Umbilical cord (tissue), 2 donors: ENCODE results near the gene VPREB1. TPM values are rescaled to one million over a fixed set of nuclear protein-coding genes. Genes with fewer than 3 reads are reported as not detected.
"Not testable (repeated sequence)": the region's sequence is repeated elsewhere in the genome, so short reads cannot be mapped to it uniquely, and the experiment has no call there.

Experiments used
- DNase-seq: peaks from one replicate; pipeline ENCODE4 v3.0.0-alpha.2; 2015; ENCODE audit warnings: low spot score
- total RNA-seq: library from RNA; depleted of rRNA; stranded (reverse); fragments of >200 nt; gene quantifications from one replicate; pipeline ENCODE4 v1.2.3, GENCODE V29; 2014; ENCODE audit warnings: low replicate concordance; ENCODE audit not compliant: insufficient read depth

Gene VPREB1
- total RNA-seq, 1 donor from 2014 or later: 1.9 TPM

DNA sequence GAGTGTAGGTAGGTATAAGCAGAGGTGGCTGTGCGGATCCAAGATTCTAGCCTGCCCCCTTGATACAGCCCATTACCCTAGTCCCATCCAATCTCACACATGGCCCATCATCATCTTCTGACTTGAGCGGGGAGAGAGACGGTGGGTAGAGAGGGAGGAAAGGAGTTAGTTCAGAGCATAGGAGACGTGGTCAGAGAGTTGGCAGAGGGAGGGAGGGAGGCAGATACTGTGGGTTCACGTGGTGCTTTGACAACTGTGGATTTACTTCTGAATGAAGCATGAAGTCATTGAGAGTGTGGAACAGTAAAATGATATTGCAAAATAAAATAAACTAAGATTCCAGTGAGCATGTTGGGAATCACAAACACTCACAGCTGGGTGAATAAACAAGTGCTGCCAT is 31.4 kb upstream of the VPREB1 start:
- DNase-seq: no peak

DNA sequence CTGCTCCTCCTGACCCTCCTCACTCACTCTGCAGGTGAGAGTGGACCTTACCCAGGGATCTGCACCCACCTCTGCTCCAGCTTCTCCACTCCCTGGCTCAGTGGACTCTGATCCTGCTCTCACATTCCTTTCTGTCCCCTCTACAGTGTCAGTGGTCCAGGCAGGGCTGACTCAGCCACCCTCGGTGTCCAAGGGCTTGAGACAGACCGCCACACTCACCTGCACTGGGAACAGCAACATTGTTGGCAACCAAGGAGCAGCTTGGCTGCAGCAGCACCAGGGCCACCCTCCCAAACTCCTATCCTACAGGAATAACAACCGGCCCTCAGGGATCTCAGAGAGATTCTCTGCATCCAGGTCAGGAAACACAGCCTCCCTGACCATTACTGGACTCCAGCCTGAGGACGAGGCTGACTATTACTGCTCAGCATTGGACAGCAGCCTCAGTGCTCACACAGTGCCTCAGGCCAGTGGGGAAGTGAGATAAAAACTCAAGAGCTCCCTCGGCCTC is 29.7 kb upstream of the VPREB1 start:
- no peak for DNase-seq

DNA sequence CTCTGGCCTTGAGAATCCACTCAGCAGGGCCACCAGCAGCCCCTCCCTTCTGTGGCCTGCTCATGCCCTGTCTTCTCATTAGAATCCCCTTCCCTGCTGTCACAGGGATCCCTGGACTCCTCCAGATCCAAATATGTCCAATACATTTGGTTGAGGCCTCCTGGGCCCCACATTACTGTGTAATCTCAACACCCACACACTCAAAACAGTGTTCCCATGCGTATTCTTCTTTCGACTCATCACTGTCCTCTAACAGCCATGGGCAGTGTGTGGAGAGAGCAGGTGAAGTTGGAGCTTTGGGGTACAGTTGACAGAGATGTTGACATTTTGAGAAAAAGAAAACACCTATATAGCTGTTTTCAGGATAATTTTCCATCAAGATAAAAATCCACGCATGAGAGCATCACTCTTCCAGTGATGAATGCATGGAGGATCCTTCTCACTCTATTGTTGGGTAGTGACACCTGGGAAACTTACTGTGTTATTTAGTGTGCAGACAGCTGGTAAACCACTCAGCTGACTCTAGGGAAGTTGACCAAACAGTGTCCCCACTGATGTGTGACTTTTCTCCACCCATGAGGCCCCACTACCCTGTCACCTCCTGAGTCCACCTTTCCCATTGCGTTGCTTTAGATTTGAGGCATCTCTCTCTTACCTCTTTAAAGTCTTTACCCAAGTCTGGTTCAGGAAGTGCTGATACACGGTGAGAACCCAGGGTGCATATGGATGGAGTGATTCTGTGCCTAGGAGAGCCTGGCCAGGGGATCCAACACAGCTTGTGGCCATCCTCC is 28.7 kb upstream of the VPREB1 start:
- no peak for DNase-seq

DNA sequence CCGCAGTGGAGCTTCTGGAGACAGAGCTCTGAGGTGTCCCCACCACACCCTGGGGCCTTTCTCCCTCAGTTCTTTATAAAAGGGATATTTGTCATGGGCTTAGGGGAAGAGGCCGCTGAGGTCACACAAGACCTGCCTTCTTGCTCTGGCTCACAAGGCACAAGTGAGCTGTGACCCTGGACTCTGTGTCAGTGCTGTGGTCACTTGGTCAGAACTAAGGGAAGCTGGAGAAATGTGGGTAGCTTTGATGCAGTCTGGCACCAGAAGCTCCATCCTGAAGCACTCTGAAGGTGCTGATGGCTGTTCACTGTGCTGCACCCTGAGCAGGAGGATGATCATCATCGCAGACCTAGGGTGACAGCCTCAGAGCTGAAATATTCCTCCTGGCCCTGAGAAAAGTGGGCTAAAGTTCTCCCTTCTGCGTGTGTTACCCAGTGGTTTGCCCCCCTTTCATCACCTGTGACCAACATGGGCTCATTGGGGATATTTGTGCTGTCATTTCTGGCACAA is 28.1 kb upstream of the VPREB1 start:
- no peak for DNase-seq

DNA sequence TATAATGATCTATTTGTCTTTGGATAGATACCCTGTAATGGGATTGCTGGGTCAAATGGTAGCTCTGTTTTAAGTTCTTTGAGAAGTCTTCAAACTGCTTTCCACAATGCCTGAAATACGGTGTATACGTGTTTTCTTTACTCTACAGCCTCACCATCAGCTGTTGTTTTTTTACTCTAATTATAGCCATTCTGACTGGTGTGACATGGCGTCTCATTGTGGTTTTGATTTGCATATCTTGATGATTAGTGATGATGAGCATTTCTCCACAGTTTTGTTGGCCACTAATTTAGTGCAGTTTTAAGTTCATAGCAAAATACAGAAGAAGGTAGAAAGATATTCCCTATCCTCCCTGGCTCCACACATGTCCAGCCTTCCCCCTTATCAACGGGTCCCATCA is 26.3 kb upstream of the VPREB1 start:
- no peak for DNase-seq

DNA sequence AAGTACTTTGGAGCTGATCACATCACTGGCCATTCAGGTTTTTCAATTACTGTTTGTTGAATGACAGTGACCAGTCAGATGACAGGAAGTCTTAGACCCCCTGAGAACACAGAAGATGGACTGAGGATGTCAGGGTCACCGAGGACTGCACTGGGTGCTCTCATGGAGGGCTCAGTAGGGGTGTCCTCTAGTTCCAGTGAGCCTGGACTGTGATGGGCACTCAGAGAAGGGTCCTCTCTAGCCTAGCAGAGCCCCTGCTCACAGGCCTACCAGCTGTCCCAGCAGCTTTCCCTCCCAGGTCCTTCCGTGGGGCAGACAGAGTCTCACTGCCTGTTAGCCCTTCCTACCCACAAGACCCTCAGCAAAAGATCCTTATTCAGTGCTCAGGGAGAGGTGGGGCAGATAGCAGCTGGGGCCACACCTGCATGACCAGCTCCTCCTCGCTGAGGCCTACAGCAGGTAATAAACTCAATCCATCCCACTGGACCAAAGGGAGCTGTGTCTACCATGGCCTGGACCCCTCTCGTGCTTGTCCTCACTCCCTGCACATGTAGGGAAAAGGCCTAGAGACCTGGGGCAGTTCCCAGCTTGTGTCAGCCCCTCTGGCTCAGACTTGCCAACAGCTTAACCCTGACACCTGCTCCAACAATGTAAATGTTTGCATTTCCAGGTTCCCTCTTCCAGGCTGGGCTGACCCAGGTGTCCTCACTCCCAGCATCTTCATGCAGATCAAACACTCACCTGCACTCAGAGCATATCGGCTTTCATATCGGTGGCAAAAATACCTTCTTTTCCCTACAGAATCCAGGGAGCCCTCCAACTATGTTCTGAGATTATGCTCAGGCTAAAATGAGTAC is 25.2 kb upstream of the VPREB1 start:
- DNase-seq: no peak

DNA sequence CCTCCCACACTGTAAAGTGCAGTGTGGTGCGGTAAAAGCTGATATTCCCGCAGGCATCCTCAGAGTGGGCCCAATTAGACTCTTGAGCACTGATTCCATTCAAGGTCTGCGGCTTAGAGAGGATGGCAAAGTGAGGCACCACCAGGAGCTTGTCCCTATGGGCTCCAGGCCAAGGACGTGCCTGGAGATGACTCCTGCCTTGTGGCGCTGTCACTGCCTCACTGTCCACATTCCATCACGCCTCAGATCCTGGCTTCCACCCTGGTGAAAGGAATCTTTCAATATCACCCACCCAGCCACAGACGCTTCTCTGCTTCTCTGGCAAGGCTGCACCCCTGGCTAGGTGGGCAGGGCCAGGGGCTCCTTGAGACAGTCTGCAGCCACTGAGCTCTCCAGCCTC is 23.5 kb upstream of the VPREB1 start:
- DNase-seq: not testable (repeated sequence)

DNA sequence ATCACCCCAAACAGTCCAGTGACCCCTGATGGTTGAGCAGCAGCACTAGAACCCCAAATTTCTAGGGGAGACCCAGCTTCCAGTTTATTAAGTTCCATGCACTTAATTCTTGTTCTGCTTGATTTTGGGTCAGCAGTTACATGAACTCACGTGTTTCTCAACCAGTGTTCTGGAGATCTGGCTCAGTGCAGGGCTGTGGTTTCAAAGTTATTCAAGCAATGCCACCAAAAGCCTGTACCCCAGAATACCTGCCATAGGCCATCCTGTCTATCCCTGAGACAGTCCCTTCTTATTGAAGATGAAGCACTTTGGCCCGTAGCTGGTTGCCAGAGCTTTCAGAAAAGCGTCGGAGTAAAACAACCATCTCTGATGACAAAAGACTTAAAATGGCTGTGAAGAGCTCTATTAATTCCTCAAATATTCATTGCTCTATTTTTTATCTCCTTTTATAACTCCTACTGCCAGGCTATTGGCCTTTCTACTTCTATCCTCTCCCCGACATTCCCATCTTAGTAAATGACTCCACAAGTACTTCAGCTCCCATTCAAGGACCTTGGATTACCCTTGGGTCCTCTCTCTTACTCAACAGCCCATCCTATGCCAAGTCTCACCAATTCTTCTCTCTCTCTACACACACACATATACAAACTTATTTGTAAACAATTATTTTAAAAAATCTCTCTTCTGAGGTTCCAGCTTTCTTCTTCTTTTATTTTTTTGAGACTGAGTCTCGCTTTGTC is 18.0 kb upstream of the VPREB1 start:
- DNase-seq: no peak

DNA sequence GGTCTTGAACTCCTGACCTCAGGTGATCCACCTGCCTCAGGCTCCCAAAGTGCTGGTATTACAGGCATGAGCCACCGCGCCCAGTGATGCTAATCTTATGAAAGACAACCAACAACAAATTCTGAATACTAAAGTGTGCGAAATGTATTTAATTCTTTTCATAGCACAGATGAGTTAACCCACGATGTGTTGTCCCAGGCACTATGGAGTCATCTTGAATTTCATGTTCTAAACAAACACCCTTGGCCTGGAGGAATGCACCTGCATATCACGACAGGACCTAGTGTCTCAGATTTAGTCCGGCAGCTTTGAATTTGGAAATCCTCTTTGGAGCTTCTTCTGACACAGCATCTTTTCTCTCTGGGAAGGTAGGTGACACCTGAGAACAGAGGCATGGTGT is 16.2 kb upstream of the VPREB1 start:
- DNase-seq: no peak

DNA sequence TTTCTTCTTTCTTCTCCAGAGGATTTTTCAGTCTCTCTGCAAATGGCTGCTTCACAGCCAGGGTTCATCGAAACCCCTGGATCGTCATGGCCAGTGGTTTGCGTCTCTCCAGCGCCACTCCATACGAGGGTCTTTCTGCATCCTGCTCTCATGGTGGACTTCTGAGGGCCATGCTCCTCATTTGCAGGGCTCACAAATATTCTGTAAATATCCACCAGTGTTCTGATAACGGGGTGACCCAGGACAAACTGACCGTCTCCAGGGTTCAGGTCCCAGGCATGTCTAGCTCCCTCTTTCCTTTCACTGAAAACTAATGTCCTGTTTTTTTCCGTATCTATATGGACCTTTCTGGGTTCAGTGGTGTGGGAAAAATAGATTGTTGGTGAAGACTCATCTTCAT is 15.7 kb upstream of the VPREB1 start:
- DNase-seq: no peak

DNA sequence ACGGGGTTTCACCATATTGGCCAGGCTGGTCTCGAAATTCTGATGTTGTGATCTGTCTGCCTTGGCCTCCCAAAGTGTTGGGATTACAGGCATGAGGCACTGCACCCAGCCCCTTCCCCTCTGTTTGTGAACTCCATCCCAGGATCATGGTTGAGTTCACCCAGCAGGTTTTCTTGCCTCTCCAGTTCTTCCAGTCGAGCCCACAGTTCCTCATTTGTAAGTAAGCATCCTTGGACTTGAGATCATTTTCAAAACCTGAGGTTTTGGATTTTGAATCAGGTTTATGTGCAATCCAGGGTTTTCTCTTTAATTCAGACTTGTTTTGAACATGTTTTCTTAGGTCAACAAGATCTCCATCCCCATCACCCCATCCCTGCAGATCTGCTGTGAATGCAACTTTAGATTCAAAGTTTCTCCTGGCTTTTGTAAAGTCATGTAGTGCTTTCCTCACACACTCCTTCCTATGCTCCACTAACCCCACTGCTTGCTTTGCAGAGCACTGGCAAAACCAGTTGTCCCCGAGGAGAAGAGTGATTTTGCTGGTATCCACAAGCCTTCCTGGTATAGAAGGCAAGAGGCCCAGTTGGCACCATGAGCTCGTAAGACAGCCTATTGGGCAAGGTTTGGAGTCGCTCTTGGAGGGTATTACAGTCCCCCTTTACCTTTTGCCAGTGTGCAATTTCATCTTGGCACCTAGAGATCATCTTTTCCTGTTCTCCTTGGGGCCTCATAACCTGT is 14.7 kb upstream of the VPREB1 start:
- DNase-seq: no peak

DNA sequence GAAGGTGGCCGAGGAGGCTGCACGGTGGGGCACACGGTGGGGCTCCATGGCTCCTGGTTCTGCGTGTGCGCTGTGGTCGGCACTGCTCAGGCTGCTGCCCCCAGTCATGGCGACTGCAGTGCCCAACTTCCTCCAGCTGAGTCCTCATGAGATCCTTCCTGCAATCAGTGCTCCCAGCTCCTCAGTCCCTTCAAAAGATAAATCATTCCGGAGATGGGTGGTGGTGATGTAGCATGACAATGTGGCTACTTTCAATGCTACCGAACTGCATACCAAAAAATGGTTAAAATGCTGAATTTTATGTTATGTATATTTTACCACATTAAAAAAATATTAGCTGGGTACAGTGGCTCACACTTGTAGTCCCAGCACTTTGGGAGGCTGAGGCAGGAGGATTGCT is 14.1 kb upstream of the VPREB1 start:
- DNase-seq: no peak

DNA sequence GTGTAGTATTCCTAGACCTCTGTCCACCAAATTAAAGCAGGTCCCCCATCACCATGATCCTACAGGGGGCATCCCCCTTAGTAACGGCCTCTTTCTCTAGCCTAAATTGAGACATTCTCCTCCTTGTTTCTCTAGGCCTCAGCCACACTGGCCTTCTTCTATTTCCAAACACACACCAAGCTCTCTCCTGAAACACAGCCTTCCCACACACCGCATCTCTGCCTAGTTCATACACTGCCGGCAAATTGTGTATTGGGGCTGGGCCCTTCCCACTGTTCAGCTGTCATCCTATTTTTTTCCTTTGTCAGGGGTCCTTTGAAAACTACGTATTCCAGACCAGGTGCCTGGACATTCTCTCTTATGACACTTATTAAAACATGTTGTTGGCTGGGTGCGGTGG is 11.5 kb upstream of the VPREB1 start:
- DNase-seq: no peak

DNA sequence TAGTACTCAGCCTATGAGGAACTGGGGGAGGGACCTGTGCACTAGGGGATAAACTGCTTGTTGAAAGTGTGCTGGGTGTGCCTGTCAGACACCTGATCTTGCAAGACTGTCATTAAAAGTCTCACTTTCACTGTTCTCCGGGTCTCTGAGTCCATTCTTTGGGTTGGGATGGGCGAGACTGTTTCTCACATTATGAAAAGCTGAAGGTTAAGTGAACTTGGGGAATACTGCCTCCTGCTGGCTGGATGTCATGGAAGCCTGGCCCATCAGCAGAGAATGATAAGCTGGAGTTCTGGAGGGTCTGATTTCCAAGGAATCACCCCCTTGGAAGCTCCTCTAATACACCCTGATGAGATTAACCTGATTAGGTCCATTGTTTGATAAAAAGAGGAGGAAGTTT is 9.0 kb upstream of the VPREB1 start:
- DNase-seq: no peak

DNA sequence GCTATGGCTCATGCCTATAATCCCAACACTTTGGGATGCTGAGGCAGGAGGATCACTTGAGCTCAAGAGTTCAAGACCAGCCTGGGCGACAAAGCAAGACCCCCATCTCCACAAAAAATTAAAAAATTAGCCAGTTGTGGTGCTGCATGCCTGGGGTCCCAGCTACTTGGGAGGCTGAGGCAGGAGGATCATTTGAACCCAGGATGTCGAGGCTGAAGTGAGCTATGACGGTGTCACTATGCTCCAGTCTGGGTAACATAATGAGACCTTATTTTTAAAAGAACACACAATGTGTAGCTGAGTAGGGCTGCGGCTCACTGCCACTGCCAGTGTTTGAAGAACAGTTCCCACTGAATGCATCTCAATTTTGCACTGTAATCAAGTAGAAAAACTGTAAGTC is 7.1 kb upstream of the VPREB1 start:
- no peak for DNase-seq

DNA sequence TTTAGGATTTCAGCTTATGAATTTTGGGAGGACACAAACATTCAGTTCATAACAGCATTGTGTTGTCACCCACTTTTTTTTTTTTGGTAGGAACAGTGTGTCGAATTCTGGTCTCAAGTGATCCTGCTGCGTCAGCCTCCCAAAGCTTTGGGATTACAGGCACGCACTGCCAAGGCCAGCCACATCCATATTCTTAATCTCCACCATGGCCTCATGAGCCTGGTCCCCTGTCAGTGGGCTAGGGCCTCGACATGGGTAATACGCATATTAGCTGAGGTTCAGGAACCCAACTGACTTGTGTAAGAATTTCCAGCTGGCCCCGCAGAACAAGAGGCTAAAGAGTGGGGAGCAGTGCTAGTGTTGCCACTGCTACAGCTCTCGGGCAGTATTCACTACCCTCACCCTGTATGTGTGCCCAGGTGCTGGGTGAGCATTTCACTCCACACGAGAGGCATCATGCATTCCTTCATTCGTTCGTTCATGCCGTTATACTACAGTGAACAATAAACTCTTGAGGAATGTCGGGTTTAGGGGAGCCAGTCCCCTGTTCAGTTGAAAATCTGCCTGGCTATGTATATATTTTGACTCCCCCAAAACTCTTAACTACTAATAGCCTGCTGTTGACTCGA is 5.2 kb upstream of the VPREB1 start:
- DNase-seq: no peak

DNA sequence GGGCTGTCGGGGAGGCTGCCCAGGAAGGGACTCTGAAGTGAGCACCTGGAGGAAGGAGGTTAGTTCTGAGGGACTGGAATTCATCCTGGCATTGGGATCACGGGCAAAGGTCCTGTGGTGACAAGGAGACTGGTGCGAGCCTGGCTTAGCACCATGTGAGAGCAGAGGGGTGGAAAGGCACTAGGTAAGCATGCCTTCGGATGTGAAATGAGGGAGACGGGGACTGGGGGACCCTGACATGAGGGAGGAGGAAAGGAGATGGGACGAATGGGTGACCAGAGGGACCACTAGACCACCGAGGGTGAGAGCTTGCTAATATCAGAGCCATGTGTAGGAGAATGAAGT is 3.1 kb upstream of the VPREB1 start:
- DNase-seq: no peak

DNA sequence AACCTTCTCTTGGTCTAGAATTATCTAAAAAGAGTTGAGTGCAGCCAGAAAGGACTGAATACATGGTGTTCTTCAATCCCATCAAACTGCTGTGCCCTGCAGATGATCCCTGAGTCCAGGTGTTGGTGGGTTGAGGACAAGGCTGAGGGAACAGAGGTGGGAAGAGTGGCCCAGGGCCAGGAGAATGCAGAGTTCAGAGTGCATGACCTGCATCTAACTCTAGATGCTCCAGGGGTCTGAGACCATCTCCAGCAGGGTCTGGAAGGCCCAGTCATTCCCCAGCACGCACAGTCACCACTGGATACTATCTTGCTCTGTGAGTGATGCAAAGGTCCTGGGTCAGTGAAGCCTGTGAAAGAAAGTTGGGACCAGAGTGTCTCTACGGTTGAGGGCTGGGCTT is 2.1 kb upstream of the VPREB1 start:
- no peak for DNase-seq

DNA sequence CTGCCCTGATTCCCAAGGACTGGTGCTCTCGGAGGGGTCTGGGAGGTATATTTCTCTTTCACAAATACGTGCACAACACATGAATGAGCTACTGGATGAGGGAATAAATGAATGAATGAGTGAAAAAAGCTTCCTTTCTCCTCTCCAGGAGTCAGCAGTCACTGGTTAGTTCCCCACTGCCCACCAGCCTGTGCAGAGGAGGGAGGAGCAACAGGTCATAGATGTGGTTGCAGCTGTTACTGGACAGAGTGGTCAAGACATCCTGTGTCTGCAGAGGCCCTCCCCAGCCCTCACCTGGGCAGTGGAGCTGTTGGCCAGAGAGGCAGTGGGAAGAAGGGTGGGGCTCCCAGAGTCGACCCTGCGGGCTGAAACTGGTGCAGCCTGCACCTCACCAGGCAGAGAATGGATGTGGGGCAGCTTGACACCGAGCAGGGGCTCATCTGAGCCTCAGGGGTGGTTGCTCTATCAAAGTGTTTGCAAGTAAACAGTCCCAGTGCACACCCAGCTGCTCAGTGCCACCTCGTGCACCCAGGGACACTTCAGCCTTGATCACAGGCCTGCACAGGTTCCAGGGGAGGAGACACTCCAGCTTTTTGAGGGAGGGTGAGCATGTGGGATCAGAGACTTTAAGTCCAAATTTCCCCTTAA is 1.4 kb upstream of the VPREB1 start:
- no peak for DNase-seq

DNA sequence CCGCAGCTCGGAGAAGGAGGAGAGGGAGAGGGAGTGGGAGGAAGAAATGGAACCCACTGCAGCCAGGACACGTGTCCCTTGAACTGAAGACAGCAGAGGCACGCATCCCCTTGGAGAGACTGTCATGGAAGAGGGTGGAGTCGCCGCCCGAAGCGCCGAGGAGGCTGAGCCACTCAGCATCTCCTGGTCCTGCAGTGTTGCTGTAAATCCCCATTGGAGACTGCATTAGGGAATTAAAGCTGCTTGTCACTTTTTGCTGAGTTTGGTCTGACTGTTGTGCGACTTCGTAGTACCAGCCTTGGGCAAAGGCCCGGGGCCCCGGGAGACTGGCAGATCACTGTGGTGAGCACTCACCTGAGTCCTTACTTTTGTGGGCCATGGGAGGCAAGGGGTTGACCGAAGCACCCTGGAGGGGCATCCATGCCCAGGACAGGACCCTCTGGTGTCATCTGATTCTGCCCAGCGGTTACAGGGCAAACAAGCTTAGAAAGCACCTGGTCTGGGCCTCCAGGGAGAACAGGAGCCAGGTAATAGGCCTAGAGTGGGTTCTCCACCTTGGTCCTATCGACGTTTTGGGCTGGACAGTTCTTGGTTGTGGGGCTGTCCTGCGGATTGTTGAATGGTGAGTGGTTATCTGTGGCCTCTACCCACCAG is 797 bp downstream of the VPREB1 start:
- no peak for DNase-seq
